ENCODE results near the gene NR2F1.

NR2F1 gene

GRCh38 chr5:93604644-93605515 is 21.9 kb downstream of the NR2F1 start:
- no peak for DNase-seq

GRCh38 chr5:93606382-93606752 is 23.3 kb downstream of the NR2F1 start:
- no peak for DNase-seq

DNA sequence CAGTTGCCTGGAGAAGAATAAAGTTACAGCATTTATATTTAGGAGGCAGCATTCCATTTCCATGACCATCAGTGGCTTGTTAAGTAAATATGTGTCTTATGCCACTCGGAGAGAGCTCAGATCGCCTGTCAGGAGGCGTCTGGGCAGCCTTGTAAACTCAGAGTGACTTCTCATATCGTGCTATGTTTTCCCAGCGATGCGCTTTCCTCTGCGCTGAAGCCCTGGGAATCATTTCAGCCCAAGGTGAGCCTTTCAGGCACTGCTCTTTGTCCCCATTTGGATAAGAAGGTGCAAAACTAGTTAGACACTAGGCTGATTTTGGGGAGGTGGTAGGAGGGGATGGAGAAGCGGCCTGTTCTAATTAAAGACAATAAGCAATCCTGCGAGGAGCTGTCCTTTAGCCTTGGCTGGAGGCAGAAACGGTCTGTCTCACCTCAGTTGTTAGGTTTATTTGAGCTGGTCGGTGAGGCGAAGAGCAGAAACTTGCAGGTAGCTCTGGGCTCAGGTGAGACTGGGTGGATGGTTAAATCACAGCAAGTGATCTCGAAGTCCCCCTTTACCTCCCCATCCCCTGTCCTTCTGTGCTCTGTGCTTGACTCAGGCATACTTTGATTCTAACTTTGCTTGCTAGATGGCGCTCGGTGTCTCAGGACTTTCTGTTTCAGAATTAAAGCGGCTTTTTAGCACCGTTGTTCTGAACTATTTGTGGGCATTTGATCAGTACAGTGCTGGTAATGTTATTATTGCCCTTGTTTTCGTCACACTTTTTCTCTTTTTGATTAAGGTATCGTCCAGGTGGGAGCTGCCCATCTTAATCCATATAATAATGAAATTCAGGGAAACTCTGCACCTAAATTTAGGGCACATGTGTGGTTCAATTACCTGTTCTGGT is 24.6 kb downstream of the NR2F1 start:
- DNase-seq: peak in 2 of 6 experiments; percentile 18 to 21

GRCh38 chr5:93608855-93609254 is 25.8 kb downstream of the NR2F1 start:
- DNase-seq: no peak

- DNase-seq: no peak
These were observed 26.7 kb downstream of the NR2F1 start for GRCh38 chr5:93609762-93610161.

DNA sequence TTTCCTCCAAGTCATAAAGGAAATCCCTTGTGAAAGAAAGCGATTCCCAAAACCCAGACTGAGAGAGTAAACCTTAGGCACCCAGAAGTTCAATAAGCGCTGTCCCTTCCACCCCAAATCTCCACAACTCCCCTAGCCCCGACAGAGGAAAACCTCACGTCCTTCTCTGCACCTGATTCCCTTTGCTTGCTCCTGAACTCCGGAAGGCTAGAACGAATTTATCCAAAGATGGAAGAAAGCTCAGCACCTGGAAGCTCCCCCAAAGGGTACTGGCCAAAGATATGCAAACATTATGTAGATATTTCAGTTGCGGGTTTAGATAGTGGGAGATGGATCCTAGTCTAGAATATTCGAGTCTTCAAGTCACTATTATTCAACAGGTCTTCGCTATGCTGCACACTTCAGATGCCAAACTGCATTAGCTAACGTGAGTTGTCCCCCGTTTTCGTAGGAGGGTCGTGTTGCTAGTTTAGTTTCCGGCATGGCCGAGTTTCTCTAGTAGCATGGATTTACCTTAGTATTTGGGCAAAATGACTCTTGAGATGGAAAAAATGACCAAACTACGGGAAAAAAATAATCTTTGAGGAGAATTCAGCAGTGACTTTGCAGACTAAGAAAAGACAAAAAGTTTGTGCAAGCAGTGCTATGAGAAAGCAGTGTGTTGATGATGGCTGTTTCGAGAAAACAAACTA is 27.7 kb downstream of the NR2F1 start:
- DNase-seq: no peak

DNA sequence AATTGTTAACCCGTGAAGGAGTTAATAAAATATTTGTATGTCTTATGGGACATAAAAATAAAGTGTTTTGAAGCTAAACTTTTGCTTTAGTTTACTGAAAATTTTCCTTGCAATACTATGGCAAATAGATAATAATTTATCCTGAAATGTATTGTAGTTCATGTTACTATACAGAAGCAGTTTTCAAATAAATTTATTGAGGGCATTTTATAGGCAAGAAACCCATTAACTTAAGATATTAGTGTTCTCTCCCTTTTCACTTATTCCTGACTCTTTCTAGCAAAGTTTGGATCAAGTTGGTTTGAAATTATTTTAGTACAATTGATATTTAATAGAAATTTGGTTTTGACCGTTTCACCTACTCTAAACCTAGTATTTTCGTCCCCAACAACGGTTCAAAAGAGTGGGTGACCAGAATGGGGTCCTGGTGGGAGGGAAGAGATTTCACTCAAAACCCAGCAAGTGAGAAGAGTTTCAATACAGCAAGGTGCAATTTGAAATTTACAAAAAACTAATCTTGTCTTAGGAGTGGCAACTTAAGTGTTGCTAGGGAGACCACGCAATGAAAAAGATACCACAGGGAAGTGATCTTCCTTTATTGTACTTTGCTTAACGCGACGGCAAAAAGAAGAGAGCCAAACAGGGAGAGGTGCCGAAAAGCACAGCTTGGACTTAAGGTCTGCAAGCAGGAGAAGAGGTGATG is 28.4 kb downstream of the NR2F1 start:
- DNase-seq: no peak

- peak in 2 of 6 experiments; percentile 13 to 20 for DNase-seq
These were observed 29.2 kb downstream of the NR2F1 start for GRCh38 chr5:93611976-93612854.

DNA sequence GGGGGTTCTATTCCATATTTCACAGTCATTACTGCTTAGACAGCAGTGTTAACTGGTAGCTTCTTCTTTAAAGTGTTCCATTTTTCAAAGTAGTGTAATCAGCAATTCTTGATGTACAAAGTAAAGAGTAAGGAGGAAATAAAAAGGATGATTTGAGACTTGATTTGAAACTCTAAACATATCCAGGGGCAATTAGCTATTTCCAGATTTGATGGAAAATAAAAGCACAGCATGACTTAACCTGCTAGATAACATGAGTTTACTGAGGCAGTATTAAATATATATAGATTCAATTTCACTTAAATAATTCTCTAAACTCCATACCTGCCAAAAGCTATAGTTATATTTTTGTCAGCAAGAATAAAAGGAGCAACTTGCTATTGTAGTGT is 29.8 kb downstream of the NR2F1 start:
- DNase-seq: no peak

DNA sequence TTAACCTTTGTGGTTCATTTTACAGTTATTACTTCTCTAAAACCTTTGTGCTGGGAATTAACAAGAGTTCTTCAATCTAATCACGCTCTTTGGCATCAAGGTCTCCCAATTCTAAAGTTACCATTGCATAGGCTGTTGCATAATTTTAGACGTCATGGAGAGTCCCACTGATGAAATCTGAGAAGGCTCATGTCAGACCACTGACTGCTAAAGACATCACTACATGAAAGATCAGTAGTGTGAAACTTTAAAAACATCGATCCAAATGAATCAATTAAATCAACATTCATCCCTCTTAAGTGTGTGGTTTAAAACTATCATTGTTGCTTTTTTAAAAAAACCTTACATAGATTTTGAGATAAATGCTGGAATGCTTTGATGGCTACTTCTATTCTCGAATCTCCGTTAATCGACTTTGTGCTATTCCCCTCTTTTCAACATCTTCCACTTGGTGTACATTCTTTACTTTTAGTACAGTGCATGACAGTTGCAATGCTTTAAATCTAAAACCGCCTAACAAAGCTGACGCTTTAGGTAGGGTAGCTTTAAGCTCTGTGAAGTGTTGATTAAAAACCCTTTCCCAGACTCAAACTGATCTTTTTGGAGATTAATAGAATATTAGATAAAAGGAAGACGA is 33.6 kb downstream of the NR2F1 start:
- no peak for DNase-seq

GRCh38 chr5:93620487-93621326 is 37.7 kb downstream of the NR2F1 start:
- DNase-seq: peak in 5 of 6 experiments; percentile 23 to 51 (median 34)

DNA sequence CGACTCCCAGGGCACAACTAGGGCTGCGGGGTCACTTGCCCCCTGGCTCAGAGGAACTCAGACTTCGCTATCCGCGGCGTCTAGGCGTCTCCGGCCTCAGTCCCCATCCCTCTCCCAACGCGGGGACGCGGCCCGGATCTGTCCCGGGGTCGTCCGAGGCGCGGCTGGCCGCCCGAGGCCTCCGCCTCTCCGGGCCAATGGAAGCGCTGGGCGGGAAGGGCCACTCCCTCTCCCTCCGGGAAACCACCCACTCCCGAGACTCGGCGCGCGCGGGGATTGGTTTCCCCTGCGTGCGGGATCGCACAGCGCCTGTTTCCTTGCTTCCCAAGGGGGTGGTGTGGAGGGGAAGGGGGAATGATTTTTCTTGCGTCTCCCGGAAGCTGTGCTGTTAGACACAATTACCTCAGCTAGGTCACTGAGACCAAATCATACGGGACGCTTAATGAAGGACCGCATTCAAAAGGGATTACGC is 38.3 kb downstream of the NR2F1 start:
- peak in 1 of 6 experiments; percentile 34 for DNase-seq

GRCh38 chr5:93622240-93622885 is 39.3 kb downstream of the NR2F1 start:
- peak in 5 of 6 experiments; percentile 11 to 57 (median 33) for DNase-seq

DNA sequence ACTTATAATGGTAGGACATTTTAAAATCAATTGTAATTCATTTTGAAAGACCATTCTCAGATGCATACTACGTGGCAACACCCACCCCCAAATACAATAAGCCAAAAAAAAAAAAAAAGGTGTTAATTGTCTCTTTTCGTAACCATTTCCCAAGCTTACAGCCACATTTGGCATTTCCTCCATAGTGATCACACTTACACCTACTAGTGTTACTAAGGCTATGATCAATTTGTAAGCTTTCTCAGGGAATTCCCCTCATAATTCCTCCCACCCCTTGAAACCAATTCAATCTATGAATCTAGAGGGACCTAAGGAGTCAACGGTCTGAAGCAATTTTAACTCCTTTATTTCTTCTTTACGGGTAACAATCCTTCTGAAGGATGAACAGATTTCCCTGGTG is 40.1 kb downstream of the NR2F1 start:
- DNase-seq: no peak

DNA sequence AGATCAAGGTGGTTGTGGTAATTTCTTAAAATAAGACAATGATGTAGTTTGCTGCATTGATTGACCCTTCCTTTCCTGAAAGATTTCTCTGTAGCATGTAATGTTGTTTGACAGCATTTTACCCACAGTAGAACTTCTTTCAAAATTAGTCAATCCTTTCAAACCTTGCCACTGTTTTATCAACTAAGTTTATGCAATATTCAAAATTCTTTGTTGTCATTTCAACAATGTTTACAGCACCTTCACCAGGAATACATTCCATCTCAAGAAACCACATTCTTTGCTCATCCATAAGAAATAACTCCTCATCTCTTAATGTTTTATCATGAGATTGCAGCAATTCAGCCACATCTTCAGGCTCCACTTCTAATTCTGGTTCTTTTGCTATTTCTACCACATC is 43.8 kb downstream of the NR2F1 start:
- DNase-seq: no peak

DNA sequence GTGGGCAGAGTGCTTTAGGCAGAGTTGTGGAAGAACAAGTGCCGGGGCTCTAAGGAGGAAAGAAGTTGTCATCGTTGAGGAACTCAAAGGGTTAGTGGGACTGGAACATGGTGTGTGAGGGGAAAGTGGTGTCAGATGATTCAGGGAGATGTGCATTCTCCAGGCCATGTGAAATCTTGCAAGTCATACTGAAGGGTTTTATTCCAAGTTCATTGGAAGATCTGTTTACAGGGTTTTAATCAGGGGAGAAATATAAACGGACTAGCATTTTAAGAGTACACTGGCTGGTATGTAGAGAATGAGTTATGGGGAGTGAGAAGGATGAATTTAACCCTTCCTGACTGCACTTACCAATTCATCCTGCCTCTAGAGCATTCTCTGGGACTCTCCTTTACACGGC is 49.3 kb downstream of the NR2F1 start:
- no peak for DNase-seq

- no peak for DNase-seq
These were observed 53.0 kb downstream of the NR2F1 start for GRCh38 chr5:93635991-93636390.

DNA sequence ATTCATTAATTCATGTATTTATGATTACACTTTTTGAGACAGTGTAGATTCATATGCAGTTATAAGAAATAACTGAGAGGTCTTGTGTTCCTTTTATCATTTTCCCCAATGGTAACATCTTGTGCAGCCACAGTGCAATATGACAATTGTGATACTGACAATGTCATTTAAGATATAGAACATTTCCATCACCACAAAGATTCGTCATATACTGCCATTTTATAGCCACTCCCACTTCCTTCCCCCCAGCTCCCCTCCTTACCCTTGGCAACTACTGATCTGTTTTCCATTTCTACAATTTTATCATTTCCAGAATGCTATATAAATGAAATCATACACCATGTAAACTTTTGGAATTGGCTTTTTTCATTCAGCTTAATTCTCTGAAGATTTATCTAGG is 53.8 kb downstream of the NR2F1 start:
- no peak for DNase-seq

DNA sequence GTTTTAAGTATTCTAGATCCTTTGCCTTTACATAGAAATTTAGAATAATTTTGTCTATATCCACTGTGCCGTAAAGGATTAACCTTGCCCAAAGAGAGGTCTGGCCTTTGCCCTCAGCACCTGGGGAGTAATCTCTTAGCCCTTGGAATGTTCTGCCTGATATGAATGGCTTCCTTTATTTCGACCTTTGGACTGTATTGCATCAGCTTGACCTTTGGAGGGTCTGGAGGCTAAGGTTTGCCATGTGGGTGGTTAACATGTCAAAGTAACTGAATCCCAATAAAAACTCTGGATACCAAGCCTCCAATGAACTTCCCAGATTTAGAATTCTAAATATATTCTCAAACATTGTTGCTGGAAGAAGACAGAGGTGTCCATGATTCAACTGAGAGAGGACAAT is 54.7 kb downstream of the NR2F1 start:
- DNase-seq: no peak
